Spleen (tissue), 11 donors: Measurements from ENCODE around the gene SRPK2. TPM values are rescaled to one million over a fixed set of nuclear protein-coding genes. Genes with fewer than 3 reads are reported as not detected.

Source experiments
- DNase-seq: peaks from one replicate; pipeline ENCODE4 v3.0.0-alpha.2; 2020
- H3K27ac ChIP-seq, 8 donors: fragments of 200-600 bp; sonication (generic) in 7 of 8; 1 replicate in 4 of 8; 2 replicates in 4 of 8; pipeline versions ENCODE4 v1.5.0 to v1.8.0; 2016 to 2021; ENCODE audit warnings: inconsistent platforms in 4 of 8, mild to moderate bottlenecking in 4 of 8, moderate library complexity in 1 of 8
- H3K27me3 ChIP-seq, 7 donors: fragments of 200-600 bp; sonication (generic) in 6 of 7; replicated peaks in 1 of 7; 1 replicate in 4 of 7; 2 replicates in 3 of 7; pipeline versions ENCODE4 v1.5.0 to v1.8.0; 2016 to 2021; ENCODE audit warnings: inconsistent platforms in 3 of 7, mild to moderate bottlenecking in 1 of 7
- H3K36me3 ChIP-seq, 6 donors: fragments of 200-600 bp; sonication (generic) in 5 of 6; 1 replicate in 4 of 6; 2 replicates in 2 of 6; pipeline versions ENCODE4 v1.5.0 to v1.8.0; 2016 to 2021; ENCODE audit warnings: inconsistent platforms in 2 of 6
- H3K4me1 ChIP-seq, 6 donors: fragments of 200-600 bp; sonication (generic) in 5 of 6; 1 replicate in 3 of 6; 2 replicates in 3 of 6; pipeline versions ENCODE4 v1.5.0 to v1.8.0; 2016 to 2021; ENCODE audit warnings: inconsistent platforms in 3 of 6
- H3K4me3 ChIP-seq, 8 donors: fragments of 200-600 bp; sonication (generic) in 7 of 8; 1 replicate in 4 of 8; 2 replicates in 4 of 8; pipeline versions ENCODE4 v1.5.0 to v1.8.0; 2016 to 2021; ENCODE audit warnings: inconsistent platforms in 4 of 8, mild to moderate bottlenecking in 4 of 8, moderate library complexity in 2 of 8
- H3K9me3 ChIP-seq, 8 donors: fragments of 200-600 bp; sonication (generic) in 7 of 8; 1 replicate in 4 of 8; 2 replicates in 4 of 8; pipeline versions ENCODE4 v1.5.0 to v1.8.0; 2016 to 2021; ENCODE audit warnings: inconsistent platforms in 4 of 8
- POLR2A ChIP-seq, 3 donors: fragments of 450-650 bp; IDR thresholded peaks; one replicate each; pipeline ENCODE4 v1.5.1; 2017; ENCODE audit warnings: antibody characterized with exemption in 3 of 3, mild to moderate bottlenecking in 1 of 3
- POLR2AphosphoS5 ChIP-seq, 3 donors: sonication (generic); formaldehyde crosslinking; IDR thresholded peaks; one replicate each; pipeline ENCODE4 v1.5.1; 2017; ENCODE audit warnings: antibody characterized with exemption in 3 of 3
- WGBS, 5 donors: extraction: QIAGEN DNeasy Blood & Tissue Kit in 3 of 5; methylation state at CpG; one replicate each; pipeline versions ENCODE4 v1.1.5 to v1.1.7; 2013 to 2018; 5-methylcytosine and 5-hydroxymethylcytosine counted together
- intact Hi-C: fragments of 100-400 bp; cut with DNase I; formaldehyde crosslinking; loops from one replicate; pipeline ENCODE4 v1.15.0; 2023; ENCODE audit warnings: low total_unique reads
- polyA plus RNA-seq, 3 donors: library from polyadenylated mRNA; stranded (reverse); fragments of 200-250 nt; gene quantifications; one replicate each; pipeline ENCODE4 v1.2.1, GENCODE V29; 2013
- total RNA-seq, 7 donors: library from RNA; depleted of rRNA in 3 of 7; stranded (reverse); fragments of >200 nt in 3 of 7; fragmentation: NEBNext Ultra II Directional in 4 of 7; extraction: Animal tissue kit (Norgen Biotek cat#: 25700) in 4 of 7; gene quantifications; one replicate each; pipeline versions ENCODE4 v1.1.0 to v1.2.1, GENCODE V29; 2016 to 2021
- TF ChIP-seq, protein P1 (sequence below), 11 experiments: fragments of 200-600 bp in 7 of 11; fragments of 450-650 bp in 4 of 11; sonication (generic) in 4 of 11; IDR thresholded peaks in 8 of 11; conservative IDR thresholded peaks in 3 of 11; 1 replicate in 7 of 11; 2 replicates in 4 of 11; pipeline versions ENCODE4 v1.4.0 to v1.8.0; 2016 to 2021; ENCODE audit warnings: antibody characterized with exemption in 11 of 11, inconsistent platforms in 4 of 11, mild to moderate bottlenecking in 1 of 11
- donor health status: healthy with polysubstance abuse.
- donor health status: DM: no; HTN: no; CAD: no; lungs with moderate emphysema.
- donor health status: DM: no; HTN: no; CAD: no.
- donor health status: Bipolar disorder and iron deficiency.
- donor health status: healthy.
- donor health status: DM: no; HTN: no; CAD: no.
- donor health status: DM: yes; HTN: yes; CAD: no.

The SRPK2 gene
- total and polyA plus RNA-seq, 10 donors, result 9.6 to 60.3 (median 46.2) TPM

GRCh38 chr7:105230486-105230885 is 158.2 kb downstream of the SRPK2 start:
- Histone ChIP-seq H3K27me3 (no peaks in the 10 kb centered on the region), H3K4me1 (peaks cover 0 to 5% (median 2%) of the 10 kb centered on the region in 6 donors), H3K4me3 (no peak overlapping the region), H3K27ac (no peak overlapping the region), H3K9me3 (peaks cover 0 to 8% (median 0%) of the 10 kb centered on the region in 8 donors), H3K36me3 (peaks cover 0 to 26% (median 6%) of the 10 kb centered on the region in 6 donors)
- WGBS, 5 donors, result 66 to 79% (median 71%) methylated on average over 3 of the region's 3 CpGs
- DNase-seq, result no peak
- TF ChIP-seq POLR2A (IDR thresholded peaks at IDR 0.05) (no peak), POLR2AphosphoS5 (IDR thresholded peaks at IDR 0.05) (no peak)
- TF ChIP-seq, protein P1, sequence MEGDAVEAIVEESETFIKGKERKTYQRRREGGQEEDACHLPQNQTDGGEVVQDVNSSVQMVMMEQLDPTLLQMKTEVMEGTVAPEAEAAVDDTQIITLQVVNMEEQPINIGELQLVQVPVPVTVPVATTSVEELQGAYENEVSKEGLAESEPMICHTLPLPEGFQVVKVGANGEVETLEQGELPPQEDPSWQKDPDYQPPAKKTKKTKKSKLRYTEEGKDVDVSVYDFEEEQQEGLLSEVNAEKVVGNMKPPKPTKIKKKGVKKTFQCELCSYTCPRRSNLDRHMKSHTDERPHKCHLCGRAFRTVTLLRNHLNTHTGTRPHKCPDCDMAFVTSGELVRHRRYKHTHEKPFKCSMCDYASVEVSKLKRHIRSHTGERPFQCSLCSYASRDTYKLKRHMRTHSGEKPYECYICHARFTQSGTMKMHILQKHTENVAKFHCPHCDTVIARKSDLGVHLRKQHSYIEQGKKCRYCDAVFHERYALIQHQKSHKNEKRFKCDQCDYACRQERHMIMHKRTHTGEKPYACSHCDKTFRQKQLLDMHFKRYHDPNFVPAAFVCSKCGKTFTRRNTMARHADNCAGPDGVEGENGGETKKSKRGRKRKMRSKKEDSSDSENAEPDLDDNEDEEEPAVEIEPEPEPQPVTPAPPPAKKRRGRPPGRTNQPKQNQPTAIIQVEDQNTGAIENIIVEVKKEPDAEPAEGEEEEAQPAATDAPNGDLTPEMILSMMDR (IDR thresholded peaks at IDR 0.05 in 8 of 11, conservative IDR thresholded peaks at IDR 0.05 in 3 of 11), result no peak
- intact Hi-C loops, result no loop called here

- H3K4me1 ChIP-seq, result peaks cover 0 to 14% (median 10%) of the 10 kb centered on the region in 6 donors
- TF ChIP-seq POLR2A (IDR thresholded peaks at IDR 0.05), result no peak
- TF ChIP-seq, protein P1 (IDR thresholded peaks at IDR 0.05 in 8 of 11, conservative IDR thresholded peaks at IDR 0.05 in 3 of 11), result no peak
- no peak for TF ChIP-seq POLR2AphosphoS5 (IDR thresholded peaks at IDR 0.05)
- peaks cover 0 to 8% (median 0%) of the 10 kb centered on the region in 8 donors for H3K9me3 ChIP-seq
- intact Hi-C loops, result no loop called here
- WGBS, 5 donors, result 84 to 93% (median 89%) methylated on average over 5 of the region's 5 CpGs
- no peaks in the 10 kb centered on the region for H3K27me3 ChIP-seq
- peaks cover 0 to 26% (median 6%) of the 10 kb centered on the region in 6 donors for H3K36me3 ChIP-seq
- H3K4me3 ChIP-seq, result no peak overlapping the region
- no peak for DNase-seq
- no peak overlapping the region for H3K27ac ChIP-seq
These were observed 159.1 kb downstream of the SRPK2 start for GRCh38 chr7:105229641-105230040.

GRCh38 chr7:105228555-105228954 is 160.2 kb downstream of the SRPK2 start:
- WGBS, 5 donors, result 93 to 95% (median 95%) methylated on average over 20 of the region's 20 CpGs
- TF ChIP-seq, protein P1 (IDR thresholded peaks at IDR 0.05 in 8 of 11, conservative IDR thresholded peaks at IDR 0.05 in 3 of 11), result no peak
- no peak for TF ChIP-seq POLR2A (IDR thresholded peaks at IDR 0.05)
- TF ChIP-seq POLR2AphosphoS5 (IDR thresholded peaks at IDR 0.05), result no peak
- H3K27me3 ChIP-seq, result no peaks in the 10 kb centered on the region

DNA sequence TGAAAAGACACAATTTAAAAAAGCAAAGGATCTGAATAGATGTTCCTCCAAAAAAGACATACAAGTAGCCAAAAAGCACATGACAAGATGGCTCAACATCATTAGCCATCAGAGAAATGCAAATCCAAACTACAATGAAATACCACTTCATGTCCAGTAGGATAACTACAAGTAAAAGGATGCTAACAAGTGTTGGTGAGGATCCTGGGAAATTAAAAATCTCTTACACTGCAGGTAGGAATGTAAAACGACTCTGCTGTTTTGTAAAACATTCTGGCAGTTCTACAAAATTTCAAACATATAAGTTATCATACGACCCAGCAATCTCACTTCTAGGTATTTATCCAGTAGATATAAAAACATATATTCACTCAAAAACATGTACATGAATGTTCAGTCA is 161.3 kb downstream of the SRPK2 start:
- 90 to 100% (median 94%) methylated on average over 2 of the region's 2 CpGs for WGBS, 5 donors
- H3K27me3 ChIP-seq, result no peaks in the 10 kb centered on the region
- intact Hi-C loops, result no loop called here

More at GRCh38 chr7:105228555-105228954, 160.2 kb downstream of the SRPK2 start:
- H3K27ac ChIP-seq, result no peak overlapping the region
- intact Hi-C loops, result no loop called here
- no peak for DNase-seq
- peaks cover 0 to 8% (median 0%) of the 10 kb centered on the region in 8 donors for H3K9me3 ChIP-seq
- H3K4me3 ChIP-seq, result no peak overlapping the region
- H3K4me1 ChIP-seq, result peaks cover 0 to 22% (median 12%) of the 10 kb centered on the region in 6 donors
- peaks cover 0 to 26% (median 6%) of the 10 kb centered on the region in 6 donors for H3K36me3 ChIP-seq

More for the DNA sequence above, 161.3 kb downstream of the SRPK2 start:
- TF ChIP-seq, protein P1 (IDR thresholded peaks at IDR 0.05 in 8 of 11, conservative IDR thresholded peaks at IDR 0.05 in 3 of 11), result no peak
- no peak for TF ChIP-seq POLR2AphosphoS5 (IDR thresholded peaks at IDR 0.05)
- TF ChIP-seq POLR2A (IDR thresholded peaks at IDR 0.05), result no peak
- H3K4me3 ChIP-seq, result no peak overlapping the region
- H3K27ac ChIP-seq, result no peak overlapping the region
- no peak for DNase-seq
- H3K9me3 ChIP-seq, result peaks cover 0 to 8% (median 0%) of the 10 kb centered on the region in 8 donors
- peaks cover 0 to 34% (median 15%) of the 10 kb centered on the region in 6 donors for H3K4me1 ChIP-seq
- H3K36me3 ChIP-seq, result peaks cover 0 to 26% (median 6%) of the 10 kb centered on the region in 6 donors
